ENCODE data around the gene LYZL4.

LYZL4 gene

GRCh38 chr3:42425736-42426407 is 15.5 kb upstream of the LYZL4 start:
- DNase-seq (ENCODE audit: low spot score) = peak; percentile 68

- DNase-seq (ENCODE audit: low spot score) = no peak
Measured at GRCh38 chr3:42424911-42425310, 14.5 kb upstream of the LYZL4 start.

- DNase-seq (ENCODE audit: low spot score) = no peak
Measured at GRCh38 chr3:42421818-42422796, 11.7 kb upstream of the LYZL4 start.

GRCh38 chr3:42419563-42419962 is 9.2 kb upstream of the LYZL4 start:
- no peak for DNase-seq (ENCODE audit: low spot score)

- DNase-seq (ENCODE audit: low spot score) = peak; percentile 13
Measured at GRCh38 chr3:42412526-42413155, 2.2 kb upstream of the LYZL4 start.

GRCh38 chr3:42411429-42411828 is 1.0 kb upstream of the LYZL4 start:
- DNase-seq (ENCODE audit: low spot score) = no peak

- DNase-seq (ENCODE audit: low spot score) = no peak
Measured at GRCh38 chr3:42408156-42408555, 2.3 kb downstream of the LYZL4 start.

- DNase-seq (ENCODE audit: low spot score) = no peak
Measured at GRCh38 chr3:42406727-42407450, 3.5 kb downstream of the LYZL4 start.

- no peak for DNase-seq (ENCODE audit: low spot score)
Measured at GRCh38 chr3:42405857-42406256, 4.6 kb downstream of the LYZL4 start.

GRCh38 chr3:42403737-42404136 is 6.7 kb downstream of the LYZL4 start:
- DNase-seq (ENCODE audit: low spot score) = no peak

- DNase-seq (ENCODE audit: low spot score) = no peak
Measured at GRCh38 chr3:42402394-42403096, 7.9 kb downstream of the LYZL4 start.

- no peak for DNase-seq (ENCODE audit: low spot score)
Measured at GRCh38 chr3:42398080-42398479, 12.3 kb downstream of the LYZL4 start.

GRCh38 chr3:42397644-42398043 is 12.8 kb downstream of the LYZL4 start:
- DNase-seq (ENCODE audit: low spot score) = no peak

GRCh38 chr3:42394579-42395288 is 15.7 kb downstream of the LYZL4 start:
- no peak for DNase-seq (ENCODE audit: low spot score)

GRCh38 chr3:42387802-42388651 is 22.4 kb downstream of the LYZL4 start:
- no peak for DNase-seq (ENCODE audit: low spot score)

- no peak for DNase-seq (ENCODE audit: low spot score)
Measured at GRCh38 chr3:42381551-42382082, 28.8 kb downstream of the LYZL4 start.

- no peak for DNase-seq (ENCODE audit: low spot score)
Measured at GRCh38 chr3:42377681-42378080, 32.7 kb downstream of the LYZL4 start.

- no peak for DNase-seq (ENCODE audit: low spot score)
Measured at GRCh38 chr3:42376344-42376798, 34.0 kb downstream of the LYZL4 start.

GRCh38 chr3:42375121-42375800 is 35.1 kb downstream of the LYZL4 start:
- peak; percentile 48 for DNase-seq (ENCODE audit: low spot score)
